PC-9 (cell line): ENCODE results near the gene TCP10L.

Source experiments
- CTCF ChIP-seq: fragments of 200-600 bp; sonication (generic); conservative IDR thresholded peaks from 2 replicates; pipeline ENCODE4 v1.6.1; 2017; ENCODE audit warnings: mixed run types, antibody characterized with exemption, mild to moderate bottlenecking, moderate library complexity
- EZH2 ChIP-seq: fragments of 200-600 bp; sonication (generic); IDR thresholded peaks from 2 replicates; pipeline ENCODE4 v1.8.0; 2017; ENCODE audit warnings: antibody characterized with exemption, low read depth

GRCh38 chr21:32599526-32599925 is 14.2 kb upstream of the TCP10L start:
- no peak for TF ChIP-seq CTCF
- no peak for TF ChIP-seq EZH2
